Gastrocnemius medialis (tissue), 4 donors: ENCODE measurements around the gene CYP3A4.
"Not testable (repeated sequence)": the region's sequence is repeated elsewhere in the genome, so short reads cannot be mapped to it uniquely, and the experiment has no call there.

Source experiments
- POLR2A ChIP-seq, 2 donors: fragments of 450-650 bp; IDR thresholded peaks; one replicate each; pipeline ENCODE4 v1.6.1; 2017; ENCODE audit warnings: antibody characterized with exemption in 2 of 2, mild to moderate bottlenecking in 2 of 2, moderate library complexity in 2 of 2
- TF ChIP-seq, protein P1 (sequence below), 5 experiments: fragments of 450-650 bp in 3 of 5; fragments of 200-600 bp in 2 of 5; sonication (generic) in 2 of 5; IDR thresholded peaks in 4 of 5; conservative IDR thresholded peaks in 1 of 5; 1 replicate in 4 of 5; 2 replicates in 1 of 5; pipeline ENCODE4 v1.5.1; 2016 to 2019; ENCODE audit warnings: antibody characterized with exemption in 5 of 5, mild to moderate bottlenecking in 3 of 5, moderate library complexity in 3 of 5

DNA sequence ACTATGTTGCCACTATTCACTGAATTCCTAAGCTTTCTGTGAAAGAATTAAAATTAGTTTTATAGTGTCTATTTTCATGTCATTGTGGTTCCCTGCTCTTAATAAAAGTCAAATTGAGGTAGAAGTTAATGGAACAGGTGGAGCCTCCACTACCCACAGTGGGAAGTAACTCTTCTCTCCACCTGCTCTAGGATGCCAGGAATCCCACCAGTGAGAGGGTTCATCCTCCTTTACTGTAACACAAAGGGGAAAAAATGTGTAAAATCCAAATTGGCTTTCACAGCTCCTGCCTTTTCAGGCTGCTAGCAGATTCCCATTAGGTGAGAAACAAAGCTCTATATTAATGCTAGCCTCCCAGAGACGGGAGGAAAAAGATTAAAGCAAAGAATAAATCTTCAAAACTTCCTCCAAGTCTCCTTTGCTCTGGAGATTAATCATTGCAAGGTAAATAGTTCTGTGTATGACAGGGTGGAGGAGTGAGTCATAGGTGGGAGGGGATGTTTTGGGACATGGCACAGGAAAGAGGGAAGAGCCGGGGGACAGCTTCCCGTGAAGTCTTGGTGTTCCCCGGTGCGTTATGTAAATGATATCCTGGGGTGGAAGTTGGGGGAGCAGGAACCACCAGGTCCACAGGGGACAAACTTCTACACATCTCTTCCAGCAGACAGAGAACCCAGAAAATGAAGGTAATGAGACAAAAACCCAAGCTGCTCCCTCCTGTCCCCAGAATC, 32.5 kb downstream of the CYP3A4 start:
- TF ChIP-seq, protein P1, sequence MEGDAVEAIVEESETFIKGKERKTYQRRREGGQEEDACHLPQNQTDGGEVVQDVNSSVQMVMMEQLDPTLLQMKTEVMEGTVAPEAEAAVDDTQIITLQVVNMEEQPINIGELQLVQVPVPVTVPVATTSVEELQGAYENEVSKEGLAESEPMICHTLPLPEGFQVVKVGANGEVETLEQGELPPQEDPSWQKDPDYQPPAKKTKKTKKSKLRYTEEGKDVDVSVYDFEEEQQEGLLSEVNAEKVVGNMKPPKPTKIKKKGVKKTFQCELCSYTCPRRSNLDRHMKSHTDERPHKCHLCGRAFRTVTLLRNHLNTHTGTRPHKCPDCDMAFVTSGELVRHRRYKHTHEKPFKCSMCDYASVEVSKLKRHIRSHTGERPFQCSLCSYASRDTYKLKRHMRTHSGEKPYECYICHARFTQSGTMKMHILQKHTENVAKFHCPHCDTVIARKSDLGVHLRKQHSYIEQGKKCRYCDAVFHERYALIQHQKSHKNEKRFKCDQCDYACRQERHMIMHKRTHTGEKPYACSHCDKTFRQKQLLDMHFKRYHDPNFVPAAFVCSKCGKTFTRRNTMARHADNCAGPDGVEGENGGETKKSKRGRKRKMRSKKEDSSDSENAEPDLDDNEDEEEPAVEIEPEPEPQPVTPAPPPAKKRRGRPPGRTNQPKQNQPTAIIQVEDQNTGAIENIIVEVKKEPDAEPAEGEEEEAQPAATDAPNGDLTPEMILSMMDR (IDR thresholded peaks at IDR 0.05 in 4 of 5, conservative IDR thresholded peaks at IDR 0.05 in 1 of 5): not testable (repeated sequence)
- TF ChIP-seq POLR2A (IDR thresholded peaks at IDR 0.05): not testable (repeated sequence)
